CD4-positive, alpha-beta T cell treated with Interleukin-17A for 1 hour (primary cell): ENCODE results near the gene PNPLA3.
A peak's percentile ranks its signal among the peaks of the same experiment; 100 is the strongest.
"Not testable (repeated sequence)": the region's sequence is repeated elsewhere in the genome, so short reads cannot be mapped to it uniquely, and the experiment has no call there.

Experiments
- DNase-seq: peaks from one replicate; pipeline ENCODE4 v3.0.0-alpha.2; 2020

The PNPLA3 gene

GRCh38 chr22:43889860-43890253, 33.7 kb upstream of the PNPLA3 start:
- DNase-seq, result no peak

- no peak for DNase-seq
Observed at GRCh38 chr22:43890901-43891331, 32.7 kb upstream of the PNPLA3 start.

DNA sequence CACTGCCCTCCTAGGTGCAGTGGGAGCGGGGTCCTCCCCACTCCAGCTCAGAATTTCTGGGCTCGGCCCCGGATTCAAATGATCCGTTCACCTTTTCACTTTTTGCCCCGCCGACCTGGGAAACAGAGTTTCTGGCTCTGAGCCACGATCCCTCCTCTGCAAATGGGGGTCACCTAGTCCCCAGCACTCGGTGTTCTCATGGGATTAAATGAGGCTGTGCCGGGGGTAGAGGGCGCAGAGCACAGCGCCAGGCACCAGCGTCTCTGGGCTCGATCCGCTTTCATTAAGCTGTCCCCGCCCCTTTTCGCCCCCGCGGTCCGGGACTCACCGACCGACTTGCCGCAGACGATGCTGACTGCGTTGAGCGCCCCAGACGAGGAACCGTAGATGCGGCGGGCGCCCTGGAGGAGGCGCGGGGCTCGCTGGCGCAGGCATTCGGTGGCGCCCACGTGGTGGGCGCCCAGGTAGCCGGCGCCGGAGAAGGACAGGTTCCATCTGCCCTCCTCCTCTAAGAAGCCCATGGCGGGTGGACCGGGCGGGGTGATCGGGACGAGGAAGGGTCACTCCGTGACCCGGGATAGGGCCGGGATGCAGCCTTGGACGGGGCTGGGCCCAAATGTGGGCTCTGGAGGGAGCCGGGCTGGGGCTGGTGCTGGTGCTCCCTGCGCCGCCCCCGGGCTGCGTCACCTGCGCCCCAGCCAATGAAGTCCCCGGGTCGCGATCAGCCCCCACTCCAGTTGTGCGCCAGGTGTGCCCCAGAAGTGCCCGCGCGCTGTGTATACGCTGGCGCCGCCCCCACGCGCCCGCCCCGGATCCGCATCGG, 32.0 kb upstream of the PNPLA3 start, which contains the start of gene PNPLA5:
TSS of gene PNPLA5 (minus strand) at position 654 of the 823 bp plus-strand sequence. CDS start at position 521, 133 bp downstream.
- no peak for DNase-seq

GRCh38 chr22:43892183-43892894, 31.3 kb upstream of the PNPLA3 start:
- no peak for DNase-seq

DNA sequence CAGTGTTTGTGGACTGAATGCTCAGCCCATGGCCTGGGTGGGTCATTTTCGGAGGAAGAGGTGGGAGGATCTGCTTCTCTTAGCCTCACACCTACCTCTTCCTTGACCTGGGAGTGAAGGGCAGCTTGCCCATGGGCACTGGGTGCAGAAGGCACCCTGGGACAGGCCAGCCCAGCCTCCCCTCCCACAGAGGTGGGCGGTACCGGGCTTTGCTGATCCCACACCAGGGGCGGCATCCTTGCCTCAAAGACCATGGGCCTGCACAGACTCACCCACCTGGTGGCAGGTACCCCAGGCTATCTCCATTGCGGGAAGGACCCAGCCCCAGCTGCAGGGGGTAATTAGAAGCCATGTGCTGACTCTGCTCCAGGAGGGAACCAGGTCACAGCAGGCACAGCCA, 30.3 kb upstream of the PNPLA3 start:
- no peak for DNase-seq

- no peak for DNase-seq
Observed at GRCh38 chr22:43894122-43894521, 29.5 kb upstream of the PNPLA3 start.

DNA sequence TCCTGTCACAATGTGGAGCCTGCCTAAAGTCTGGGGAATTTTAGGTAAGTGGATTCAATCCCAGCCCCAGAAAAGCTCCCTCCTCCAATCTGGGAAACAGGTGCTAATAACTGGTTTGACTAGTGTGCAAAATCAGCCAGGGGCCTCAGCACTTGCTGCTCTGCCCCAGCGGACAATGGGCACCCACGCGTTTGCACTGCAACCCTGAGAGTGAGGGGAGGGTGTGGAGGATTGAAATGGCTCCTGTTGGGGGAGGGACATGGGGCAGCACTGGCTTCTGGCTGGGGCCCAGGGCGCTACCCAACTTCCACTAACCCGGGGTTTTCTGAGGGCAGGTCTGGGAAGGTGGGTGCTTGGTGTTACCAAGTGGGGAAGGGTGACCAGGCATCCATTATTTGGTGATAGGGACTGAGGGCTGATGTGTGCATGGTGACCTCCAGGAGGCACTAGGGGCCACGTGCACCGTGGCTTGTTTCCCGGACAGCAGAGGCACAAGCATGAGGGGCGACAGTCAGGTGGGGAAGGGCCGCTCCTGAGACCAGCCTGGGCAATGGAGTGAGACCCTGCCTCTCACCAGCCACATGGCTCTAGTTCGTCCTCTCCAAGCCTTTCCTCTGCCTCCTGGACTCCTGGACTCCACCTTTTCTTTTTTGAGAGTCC, 27.5 kb upstream of the PNPLA3 start:
- no peak for DNase-seq

- DNase-seq, result no peak
Observed at GRCh38 chr22:43897751-43898261, 25.8 kb upstream of the PNPLA3 start.

GRCh38 chr22:43900206-43900605, 23.4 kb upstream of the PNPLA3 start:
- no peak for DNase-seq

- DNase-seq, result no peak
Observed at GRCh38 chr22:43901976-43902643, 21.5 kb upstream of the PNPLA3 start.

DNA sequence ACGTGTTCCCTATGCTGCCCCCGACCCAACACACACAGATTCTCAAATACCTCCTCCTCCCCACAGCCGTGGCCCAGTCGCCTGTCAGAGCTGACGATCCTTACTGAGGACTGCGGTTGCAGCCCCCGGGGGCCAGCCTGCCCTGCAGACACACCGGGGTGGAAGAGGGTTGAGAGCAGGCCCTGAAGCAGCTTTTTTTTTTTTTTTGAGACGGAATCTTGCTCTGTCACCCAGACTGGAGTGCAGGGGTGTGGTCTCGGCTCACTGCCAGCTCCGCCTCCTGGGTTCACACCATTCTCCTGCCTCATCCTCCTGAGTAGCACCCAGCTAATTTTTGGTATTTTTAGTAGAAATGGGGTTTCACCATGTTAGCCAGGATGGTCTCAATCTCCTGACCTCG, 20.6 kb upstream of the PNPLA3 start:
- DNase-seq, result not testable (repeated sequence)

- peak; percentile 57 for DNase-seq
Observed at GRCh38 chr22:43904412-43904811, 19.2 kb upstream of the PNPLA3 start.

DNA sequence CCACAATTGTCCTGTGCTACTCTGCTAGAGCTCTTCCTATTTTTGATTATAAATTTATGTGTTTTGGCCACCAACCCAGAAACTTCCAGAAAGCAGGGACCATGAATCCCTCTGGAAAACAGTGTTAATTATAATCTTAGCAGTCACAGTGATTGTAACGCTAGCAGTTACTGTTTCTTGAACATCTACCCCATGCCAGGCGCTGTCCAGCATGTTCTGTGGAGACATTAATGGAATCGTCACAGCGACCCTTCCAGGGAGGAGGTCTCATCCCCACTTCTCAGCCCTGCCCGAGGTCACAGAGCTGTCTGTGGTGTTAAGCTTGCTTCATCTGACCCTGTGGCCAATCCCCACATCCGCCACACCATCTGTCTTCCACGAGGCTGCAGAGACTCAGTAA, 17.9 kb upstream of the PNPLA3 start:
- DNase-seq, result no peak

DNA sequence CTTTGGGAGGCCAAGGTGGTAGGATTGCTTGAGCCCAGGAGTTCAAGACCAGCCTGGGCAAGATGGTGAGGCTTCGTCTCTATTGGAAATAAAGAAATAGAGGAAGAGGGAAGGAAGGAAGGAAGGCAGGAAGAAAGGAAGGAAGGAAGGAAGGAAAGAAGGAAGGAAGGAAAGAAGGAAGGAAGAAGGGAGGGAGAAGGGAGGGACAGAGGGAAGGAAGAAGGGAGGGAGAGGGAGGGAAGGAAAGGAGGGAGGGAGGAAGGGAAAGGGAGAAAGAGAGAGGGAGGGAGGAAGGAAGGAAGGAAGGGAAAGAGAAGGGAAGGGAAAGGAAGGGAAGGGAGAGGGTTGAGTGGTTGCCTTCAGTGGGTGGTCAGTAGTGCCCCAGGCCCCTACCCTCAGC, 13.9 kb upstream of the PNPLA3 start:
- no peak for DNase-seq

GRCh38 chr22:43910178-43910695, 13.4 kb upstream of the PNPLA3 start:
- DNase-seq, result no peak

DNA sequence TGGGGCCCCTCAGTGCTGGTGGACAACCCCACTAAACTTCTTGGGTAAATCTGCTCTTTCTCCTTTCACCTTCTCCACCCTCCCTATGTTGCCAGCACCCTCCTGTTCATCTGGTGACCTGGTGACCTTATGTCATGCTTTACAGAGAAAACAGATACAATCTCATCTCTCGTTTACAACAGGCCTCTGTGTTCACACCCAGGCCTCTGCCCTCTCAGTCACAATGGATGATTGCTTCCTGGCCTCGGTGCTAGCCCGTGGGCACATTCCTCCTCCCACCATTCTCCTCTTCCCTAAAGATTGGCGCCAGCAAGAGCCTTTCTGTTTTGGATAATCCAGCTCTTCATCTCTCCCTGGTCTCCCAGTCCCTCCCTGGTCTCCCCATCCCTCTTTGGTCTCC, 12.3 kb upstream of the PNPLA3 start:
- DNase-seq, result no peak

DNA sequence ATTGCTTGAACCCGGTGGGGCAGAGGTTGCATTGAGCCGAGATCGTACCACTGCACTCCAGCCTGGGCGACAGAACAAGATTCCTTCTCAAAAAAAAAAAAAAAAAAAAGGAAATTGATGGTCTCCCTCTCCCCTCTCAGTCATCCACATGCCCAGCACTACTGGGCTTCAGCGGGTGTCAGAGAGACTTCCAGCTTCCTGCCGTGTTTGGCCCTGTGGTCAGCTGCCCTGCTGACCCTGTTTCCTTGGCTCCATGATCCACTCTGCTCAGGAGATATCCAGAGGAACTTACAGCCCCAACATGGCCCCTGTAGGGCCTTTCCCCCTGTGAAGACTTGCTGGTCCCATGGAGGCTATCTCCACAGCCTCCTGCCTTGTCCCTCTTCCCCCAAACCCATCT, 6.1 kb upstream of the PNPLA3 start:
- no peak for DNase-seq

DNA sequence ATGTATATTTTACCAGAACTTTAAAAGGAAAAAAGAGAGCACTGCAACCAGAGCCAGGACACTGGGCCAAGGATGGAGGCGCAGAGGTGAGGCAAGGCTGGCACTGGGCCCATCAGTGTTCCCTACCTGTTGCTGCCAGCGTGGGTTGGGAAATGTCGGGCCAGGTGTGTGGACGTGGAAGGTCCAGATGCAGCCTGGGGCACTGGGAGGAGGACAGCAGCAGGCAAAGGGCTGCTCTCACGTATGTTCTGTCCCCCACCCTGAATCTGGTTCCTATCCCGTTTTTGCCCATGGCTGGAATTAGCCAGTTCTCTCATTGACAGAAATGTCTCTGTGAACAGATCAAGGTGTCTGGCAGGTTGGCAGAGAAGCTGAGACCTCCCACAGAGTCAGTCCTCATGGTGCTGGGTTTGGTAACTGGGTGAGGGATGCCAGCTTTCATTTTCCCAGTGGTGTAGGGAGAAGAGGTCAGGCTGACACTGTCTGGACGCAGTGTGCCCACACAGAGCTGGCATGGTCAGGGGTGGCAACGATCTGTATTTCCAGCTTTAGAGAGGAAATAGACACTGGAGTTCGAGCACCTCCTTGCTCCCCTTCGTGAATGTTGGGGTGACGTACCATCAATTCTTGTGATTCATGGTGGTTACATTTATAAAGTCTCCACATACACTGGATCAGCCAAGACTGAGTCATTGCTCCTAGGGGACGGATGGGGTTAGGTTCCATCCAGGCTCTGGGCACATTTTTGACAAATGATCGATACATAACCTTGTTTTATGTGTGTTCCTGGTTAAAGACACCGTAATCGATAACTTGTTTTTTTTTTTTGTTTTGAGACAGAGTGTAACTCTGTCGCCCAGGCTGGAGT, 4.3 kb upstream of the PNPLA3 start:
- DNase-seq, result no peak

DNA sequence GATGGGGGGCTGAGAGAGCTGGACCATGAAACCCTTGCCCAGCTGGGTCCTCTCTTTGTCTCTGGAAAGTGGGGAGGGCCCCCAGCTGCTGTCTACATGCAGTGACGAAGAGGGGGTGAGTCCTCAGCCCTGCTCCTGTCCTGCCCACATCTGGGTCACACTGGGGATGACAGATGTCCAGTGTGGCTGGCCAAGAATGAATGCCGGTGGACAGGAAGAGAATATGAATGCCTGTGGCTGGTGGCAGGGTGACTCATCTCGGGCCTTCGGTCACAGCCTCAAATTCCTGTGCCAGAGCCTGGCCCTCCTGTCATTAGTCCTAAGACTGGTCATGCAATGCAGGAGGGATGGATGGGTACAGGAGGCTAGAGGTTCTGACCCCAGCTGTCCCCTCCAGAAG, 2.2 kb upstream of the PNPLA3 start:
- no peak for DNase-seq

GRCh38 chr22:43922123-43922522, 1.5 kb upstream of the PNPLA3 start:
- no peak for DNase-seq

- DNase-seq, result peak; percentile 6
Observed at GRCh38 chr22:43923191-43923590, 414 bp upstream of the PNPLA3 start.

- no peak for DNase-seq
Observed at GRCh38 chr22:43924877-43925276, 1.3 kb downstream of the PNPLA3 start.
